ENCODE data around the gene IGF1R.

GRCh38 chr15:98803228-98804056 lies 155.1 kb downstream of the IGF1R start:
- TF ChIP-seq CTCF (IDR thresholded peaks at IDR 0.05; ENCODE audit: borderline replicate concordance, extremely low read depth, low read length, poor library complexity, severe bottlenecking) (no peak), EZH2 (IDR thresholded peaks at IDR 0.05; ENCODE audit: borderline replicate concordance, low read depth, low read length, severe bottlenecking) (no peak)

Measured in DND-41 (cell line).